ENCODE measurements around the gene USF1. TPM values are rescaled to one million over a fixed set of nuclear protein-coding genes. Genes with fewer than 3 reads are reported as not detected.

Gene USF1
- polyA plus RNA-seq, 1 donor, result 56.9 TPM

- no peak overlapping the region for H3K27ac ChIP-seq (ENCODE audit: low read length)
- WGBS (ENCODE audit: insufficient coverage, low lambda C conversion rate), result no CpG with 5 or more reads among the region's 5 CpGs
- H3K9me3 ChIP-seq (ENCODE audit: control insufficient read depth, low read depth, low read length), result peaks cover 26% of the 10 kb centered on the region
- peaks cover under 1% of the 10 kb centered on the region for H3K27me3 ChIP-seq (ENCODE audit: control insufficient read depth, insufficient read depth, low read length)
- DNase-seq, result no peak
- H3K36me3 ChIP-seq (ENCODE audit: control insufficient read depth, insufficient read depth, low read length), result no peaks in the 10 kb centered on the region
- H3K4me3 ChIP-seq (ENCODE audit: low read length), result no peak overlapping the region
- peaks cover 5% of the 10 kb centered on the region for H3K4me1 ChIP-seq (ENCODE audit: control insufficient read depth, insufficient read depth, low read length)
Observed at GRCh38 chr1:161048949-161049722, 3.4 kb upstream of the USF1 start.

- H3K9me3 ChIP-seq (ENCODE audit: control insufficient read depth, low read depth, low read length), result peaks cover 26% of the 10 kb centered on the region
- H3K4me3 ChIP-seq (ENCODE audit: low read length), result no peak overlapping the region
- H3K27ac ChIP-seq (ENCODE audit: low read length), result no peak overlapping the region
- H3K27me3 ChIP-seq (ENCODE audit: control insufficient read depth, insufficient read depth, low read length), result no peaks in the 10 kb centered on the region
- peaks cover 6% of the 10 kb centered on the region for H3K4me1 ChIP-seq (ENCODE audit: control insufficient read depth, insufficient read depth, low read length)
- peaks cover 5% of the 10 kb centered on the region for H3K36me3 ChIP-seq (ENCODE audit: control insufficient read depth, insufficient read depth, low read length)
- DNase-seq, result no peak
- no CpG with 5 or more reads among the region's 18 CpGs for WGBS (ENCODE audit: insufficient coverage, low lambda C conversion rate)
Observed at GRCh38 chr1:161047436-161048420, 2.0 kb upstream of the USF1 start.

- Histone ChIP-seq H3K4me1 (ENCODE audit: control insufficient read depth, insufficient read depth, low read length) (peaks cover 6% of the 10 kb centered on the region), H3K9me3 (ENCODE audit: control insufficient read depth, low read depth, low read length) (peaks cover 26% of the 10 kb centered on the region), H3K27ac (ENCODE audit: low read length) (peak overlapping the region; percentile 94), H3K27me3 (ENCODE audit: control insufficient read depth, insufficient read depth, low read length) (no peaks in the 10 kb centered on the region), H3K4me3 (ENCODE audit: low read length) (peak overlapping the region; percentile 78), H3K36me3 (ENCODE audit: control insufficient read depth, insufficient read depth, low read length) (peaks cover 15% of the 10 kb centered on the region)
- DNase-seq, result no peak
- 80% methylated on average over 1 of the region's 2 CpGs for WGBS (ENCODE audit: insufficient coverage, low lambda C conversion rate)
Observed at GRCh38 chr1:161046605-161047228, 940 bp upstream of the USF1 start.

GRCh38 chr1:161044908-161045735 lies 655 bp downstream of the USF1 start:
- WGBS (ENCODE audit: insufficient coverage, low lambda C conversion rate), result no CpG with 5 or more reads among the region's 48 CpGs
- Histone ChIP-seq H3K4me1 (ENCODE audit: control insufficient read depth, insufficient read depth, low read length) (peaks cover 6% of the 10 kb centered on the region), H3K27me3 (ENCODE audit: control insufficient read depth, insufficient read depth, low read length) (no peaks in the 10 kb centered on the region), H3K36me3 (ENCODE audit: control insufficient read depth, insufficient read depth, low read length) (peaks cover 31% of the 10 kb centered on the region), H3K4me3 (ENCODE audit: low read length) (peak overlapping the region; percentile 78), H3K27ac (ENCODE audit: low read length) (peak overlapping the region; percentile 94), H3K9me3 (ENCODE audit: control insufficient read depth, low read depth, low read length) (peaks cover 22% of the 10 kb centered on the region)
- DNase-seq, result peak; percentile 63 to 86

- peaks cover 37% of the 10 kb centered on the region for H3K36me3 ChIP-seq (ENCODE audit: control insufficient read depth, insufficient read depth, low read length)
Observed at GRCh38 chr1:161044535-161044907, 1.3 kb downstream of the USF1 start.

GRCh38 chr1:161039546-161039945 lies 6.2 kb downstream of the USF1 start:
- Histone ChIP-seq H3K4me3 (ENCODE audit: low read length) (no peak overlapping the region), H3K36me3 (ENCODE audit: control insufficient read depth, insufficient read depth, low read length) (peaks cover 40% of the 10 kb centered on the region), H3K27me3 (ENCODE audit: control insufficient read depth, insufficient read depth, low read length) (no peaks in the 10 kb centered on the region), H3K9me3 (ENCODE audit: control insufficient read depth, low read depth, low read length) (no peaks in the 10 kb centered on the region), H3K27ac (ENCODE audit: low read length) (peak overlapping the region; percentile 68), H3K4me1 (ENCODE audit: control insufficient read depth, insufficient read depth, low read length) (peaks cover 18% of the 10 kb centered on the region)
- no CpG with 5 or more reads among the region's 5 CpGs for WGBS (ENCODE audit: insufficient coverage, low lambda C conversion rate)
- no peak for DNase-seq

More at GRCh38 chr1:161044535-161044907, 1.3 kb downstream of the USF1 start:
- H3K4me1 ChIP-seq (ENCODE audit: control insufficient read depth, insufficient read depth, low read length), result peaks cover 8% of the 10 kb centered on the region
- no peaks in the 10 kb centered on the region for H3K27me3 ChIP-seq (ENCODE audit: control insufficient read depth, insufficient read depth, low read length)
- H3K4me3 ChIP-seq (ENCODE audit: low read length), result peak overlapping the region; percentile 78
- peak overlapping the region; percentile 94 for H3K27ac ChIP-seq (ENCODE audit: low read length)
- no peak for DNase-seq
- peaks cover 22% of the 10 kb centered on the region for H3K9me3 ChIP-seq (ENCODE audit: control insufficient read depth, low read depth, low read length)

GRCh38 chr1:161039154-161039545 lies 6.6 kb downstream of the USF1 start:
- H3K9me3 ChIP-seq (ENCODE audit: control insufficient read depth, low read depth, low read length), result no peaks in the 10 kb centered on the region
- DNase-seq, result no peak
- no peaks in the 10 kb centered on the region for H3K27me3 ChIP-seq (ENCODE audit: control insufficient read depth, insufficient read depth, low read length)
- H3K4me1 ChIP-seq (ENCODE audit: control insufficient read depth, insufficient read depth, low read length), result peaks cover 17% of the 10 kb centered on the region
- H3K4me3 ChIP-seq (ENCODE audit: low read length), result peak overlapping the region; percentile 95
- WGBS (ENCODE audit: insufficient coverage, low lambda C conversion rate), result no CpG with 5 or more reads among the region's 3 CpGs
- peaks cover 40% of the 10 kb centered on the region for H3K36me3 ChIP-seq (ENCODE audit: control insufficient read depth, insufficient read depth, low read length)
- peak overlapping the region; percentile 68 for H3K27ac ChIP-seq (ENCODE audit: low read length)

- Histone ChIP-seq H3K27ac (ENCODE audit: low read length) (peak within 1 kb of the TSS; percentile 68), H3K4me1 (ENCODE audit: control insufficient read depth, insufficient read depth, low read length) (peaks cover 15% of the 10 kb centered on the region), H3K9me3 (ENCODE audit: control insufficient read depth, low read depth, low read length) (no peaks in the 10 kb centered on the region), H3K4me3 (ENCODE audit: low read length) (peak within 1 kb of the TSS; percentile 95), H3K36me3 (ENCODE audit: control insufficient read depth, insufficient read depth, low read length) (peaks cover 40% of the 10 kb centered on the region), H3K27me3 (ENCODE audit: control insufficient read depth, insufficient read depth, low read length) (no peaks in the 10 kb centered on the region)
- DNase-seq, result peak; percentile 71 to 88
- WGBS (ENCODE audit: insufficient coverage, low lambda C conversion rate), result no CpG with 5 or more reads among the region's 54 CpGs
Observed at GRCh38 chr1:161038523-161039153, 7.1 kb downstream of the USF1 start, which contains the start of gene TSTD1. TSTD1 (minus strand) TSS chr1:161038964; CDS start chr1:161038889, 75 bp downstream.

GRCh38 chr1:161037661-161038522 lies 7.9 kb downstream of the USF1 start:
- Histone ChIP-seq H3K36me3 (ENCODE audit: control insufficient read depth, insufficient read depth, low read length) (peaks cover 37% of the 10 kb centered on the region), H3K27me3 (ENCODE audit: control insufficient read depth, insufficient read depth, low read length) (no peaks in the 10 kb centered on the region), H3K4me1 (ENCODE audit: control insufficient read depth, insufficient read depth, low read length) (peaks cover 15% of the 10 kb centered on the region), H3K27ac (ENCODE audit: low read length) (peak overlapping the region; percentile 68), H3K9me3 (ENCODE audit: control insufficient read depth, low read depth, low read length) (no peaks in the 10 kb centered on the region), H3K4me3 (ENCODE audit: low read length) (peak overlapping the region; percentile 95)
- WGBS (ENCODE audit: insufficient coverage, low lambda C conversion rate), result no CpG with 5 or more reads among the region's 21 CpGs
- DNase-seq, result no peak

Measured in large intestine (tissue), 3 donors.